ENCODE results near the gene DCPS. TPM values are rescaled to one million over a fixed set of nuclear protein-coding genes. Genes with fewer than 3 reads are reported as not detected.
"Not testable (repeated sequence)": the region's sequence is repeated elsewhere in the genome, so short reads cannot be mapped to it uniquely, and the experiment has no call there.

The DCPS gene
- total RNA-seq, 1 experiment from 2014 or later, result 30.8 TPM

GRCh38 chr11:126378763-126379162 is 74.9 kb downstream of the DCPS start:
- DNase-seq (ENCODE audit: low read depth), result no peak

GRCh38 chr11:126380909-126381308 is 77.0 kb downstream of the DCPS start:
- DNase-seq (ENCODE audit: low read depth), result no peak

- DNase-seq (ENCODE audit: low read depth), result not testable (repeated sequence)
Observed at GRCh38 chr11:126381960-126382359, 78.1 kb downstream of the DCPS start.

- DNase-seq (ENCODE audit: low read depth), result not testable (repeated sequence)
Observed at GRCh38 chr11:126382641-126383040, 78.8 kb downstream of the DCPS start.

GRCh38 chr11:126383339-126384335 is 79.8 kb downstream of the DCPS start:
- DNase-seq (ENCODE audit: low read depth), result no peak

GRCh38 chr11:126384449-126385070 is 80.7 kb downstream of the DCPS start:
- no peak for DNase-seq (ENCODE audit: low read depth)

GRCh38 chr11:126385991-126386728 is 82.3 kb downstream of the DCPS start:
- no peak for DNase-seq (ENCODE audit: low read depth)

- not testable (repeated sequence) for DNase-seq (ENCODE audit: low read depth)
Observed at GRCh38 chr11:126386729-126387071, 82.8 kb downstream of the DCPS start.

- DNase-seq (ENCODE audit: low read depth), result no peak
Observed at GRCh38 chr11:126387857-126388256, 84.0 kb downstream of the DCPS start.

GRCh38 chr11:126390272-126390867 is 86.5 kb downstream of the DCPS start:
- DNase-seq (ENCODE audit: low read depth), result no peak

- DNase-seq (ENCODE audit: low read depth), result no peak
Observed at GRCh38 chr11:126391286-126391954, 87.6 kb downstream of the DCPS start.

GRCh38 chr11:126391970-126392632 is 88.2 kb downstream of the DCPS start:
- no peak for DNase-seq (ENCODE audit: low read depth)

- no peak for DNase-seq (ENCODE audit: low read depth)
Observed at GRCh38 chr11:126392633-126393013, 88.8 kb downstream of the DCPS start.

GRCh38 chr11:126393143-126393542 is 89.3 kb downstream of the DCPS start:
- DNase-seq (ENCODE audit: low read depth), result no peak

- DNase-seq (ENCODE audit: low read depth), result no peak
Observed at GRCh38 chr11:126394036-126394435, 90.2 kb downstream of the DCPS start.

GRCh38 chr11:126394634-126395072 is 90.8 kb downstream of the DCPS start:
- DNase-seq (ENCODE audit: low read depth), result not testable (repeated sequence)
